Measurements from ENCODE around the gene CSNK1G1.

Gene CSNK1G1

GRCh38 chr15:64246364-64247189 lies 109.4 kb downstream of the CSNK1G1 start:
- no peaks in the 10 kb centered on the region for H3F3A ChIP-seq (ENCODE audit: insufficient read depth, low read length)
- no peak overlapping the region for H3K9ac ChIP-seq (ENCODE audit: low read length)
- H3K9me2 ChIP-seq (ENCODE audit: low read depth, low read length): no peaks in the 10 kb centered on the region
- H3K27me3 ChIP-seq (ENCODE audit: insufficient read depth, low read length): no peaks in the 10 kb centered on the region
- H3K9me3 ChIP-seq (ENCODE audit: low read length): 0 out of 2 replicates have a peak, but pooled peaks cover 4% of the 10 kb centered on the region
- no peak overlapping the region for H3K4me2 ChIP-seq (ENCODE audit: low read length)
- no peaks in the 10 kb centered on the region for H3K79me2 ChIP-seq (ENCODE audit: insufficient read depth, low read length)
- H3K27ac ChIP-seq (ENCODE audit: low read depth, low read length, poor library complexity, severe bottlenecking): no peak overlapping the region
- H4K20me1 ChIP-seq (ENCODE audit: insufficient read depth, low read length): no peaks in the 10 kb centered on the region
- no peak overlapping the region for H3K4me3 ChIP-seq (ENCODE audit: low read depth, low read length, poor library complexity, severe bottlenecking)
- no peak overlapping the region for H2AFZ ChIP-seq (ENCODE audit: low read length)
- H3K36me3 ChIP-seq (ENCODE audit: insufficient read depth, low read length): peaks cover 5% of the 10 kb centered on the region
- H3K4me1 ChIP-seq (ENCODE audit: insufficient read depth, low read length, severe bottlenecking): no peaks in the 10 kb centered on the region
- TF ChIP-seq EZH2 (IDR thresholded peaks at IDR 0.05; ENCODE audit: borderline replicate concordance, low read length) (no peak), CTCF (IDR thresholded peaks at IDR 0.05; ENCODE audit: low read length) (no peak)

- no peaks in the 10 kb centered on the region for H3K9me2 ChIP-seq (ENCODE audit: low read depth, low read length)
- no peaks in the 10 kb centered on the region for H3F3A ChIP-seq (ENCODE audit: insufficient read depth, low read length)
- no peaks in the 10 kb centered on the region for H3K79me2 ChIP-seq (ENCODE audit: insufficient read depth, low read length)
- H3K4me2 ChIP-seq (ENCODE audit: low read length): no peak overlapping the region
- no peak overlapping the region for H2AFZ ChIP-seq (ENCODE audit: low read length)
- H3K9me3 ChIP-seq (ENCODE audit: low read length): 0 out of 2 replicates have a peak, but pooled peaks cover 4% of the 10 kb centered on the region
- no peaks in the 10 kb centered on the region for H3K4me1 ChIP-seq (ENCODE audit: insufficient read depth, low read length, severe bottlenecking)
- H3K27ac ChIP-seq (ENCODE audit: low read depth, low read length, poor library complexity, severe bottlenecking): no peak overlapping the region
- H3K36me3 ChIP-seq (ENCODE audit: insufficient read depth, low read length): no peaks in the 10 kb centered on the region; the same call in 1 of the 2 replicates
- H4K20me1 ChIP-seq (ENCODE audit: insufficient read depth, low read length): no peaks in the 10 kb centered on the region
- no peaks in the 10 kb centered on the region for H3K27me3 ChIP-seq (ENCODE audit: insufficient read depth, low read length)
- H3K4me3 ChIP-seq (ENCODE audit: low read depth, low read length, poor library complexity, severe bottlenecking): no peak overlapping the region
- no peak overlapping the region for H3K9ac ChIP-seq (ENCODE audit: low read length)
- no peak for TF ChIP-seq EZH2 (IDR thresholded peaks at IDR 0.05; ENCODE audit: borderline replicate concordance, low read length)
- TF ChIP-seq CTCF (IDR thresholded peaks at IDR 0.05; ENCODE audit: low read length): no peak
Measured at GRCh38 chr15:64245405-64245804, 110.6 kb downstream of the CSNK1G1 start.

GRCh38 chr15:64237677-64238076 lies 118.3 kb downstream of the CSNK1G1 start:
- Histone ChIP-seq H3K4me1 (ENCODE audit: insufficient read depth, low read length, severe bottlenecking) (no peaks in the 10 kb centered on the region), H3K9me2 (ENCODE audit: low read depth, low read length) (no peaks in the 10 kb centered on the region), H4K20me1 (ENCODE audit: insufficient read depth, low read length) (no peaks in the 10 kb centered on the region), H3K36me3 (ENCODE audit: insufficient read depth, low read length) (no peaks in the 10 kb centered on the region), H3K27ac (ENCODE audit: low read depth, low read length, poor library complexity, severe bottlenecking) (no peak overlapping the region), H3K9me3 (ENCODE audit: low read length) (no peaks in the 10 kb centered on the region), H3K27me3 (ENCODE audit: insufficient read depth, low read length) (no peaks in the 10 kb centered on the region), H3K79me2 (ENCODE audit: insufficient read depth, low read length) (no peaks in the 10 kb centered on the region), H3F3A (ENCODE audit: insufficient read depth, low read length) (no peaks in the 10 kb centered on the region), H2AFZ (ENCODE audit: low read length) (no peak overlapping the region), H3K9ac (ENCODE audit: low read length) (no peak overlapping the region), H3K4me2 (ENCODE audit: low read length) (no peak overlapping the region), H3K4me3 (ENCODE audit: low read depth, low read length, poor library complexity, severe bottlenecking) (no peak overlapping the region)
- TF ChIP-seq EZH2 (IDR thresholded peaks at IDR 0.05; ENCODE audit: borderline replicate concordance, low read length): no peak
- no peak for TF ChIP-seq CTCF (IDR thresholded peaks at IDR 0.05; ENCODE audit: low read length)

Data from OCI-LY1 (cell line).